HepG2 (cell line): ENCODE measurements around the gene PDP2. TPM values are rescaled to one million over a fixed set of nuclear protein-coding genes. Genes with fewer than 3 reads are reported as not detected.

Source experiments
- ADNP ChIP-seq: sonication (generic); formaldehyde crosslinking; IDR thresholded peaks from 2 replicates; pipeline ENCODE4 v1.4.0; 2020; ENCODE audit warnings: missing genetic modification reagents
- ATF1 ChIP-seq: IDR thresholded peaks from 2 replicates; pipeline ENCODE4 v1.6.1; 2016; ENCODE audit warnings: mild to moderate bottlenecking, control low read depth
- BORCS8-MEF2B ChIP-seq: sonication (generic); formaldehyde crosslinking; IDR thresholded peaks from 2 replicates; pipeline ENCODE4 v1.8.0; 2022; ENCODE audit warnings: mild to moderate bottlenecking, missing genetic modification reagents
- CBX2 ChIP-seq, 2 experiments: fragments of 200-600 bp in 1 of 2; sonication (generic); formaldehyde crosslinking in 1 of 2; IDR thresholded peaks; 2 replicates each; pipeline versions ENCODE4 v1.7.0 to v1.8.1; 2018 to 2022; ENCODE audit warnings: low read depth in 2 of 2, low read length in 1 of 2, mild to moderate bottlenecking in 1 of 2, missing genetic modification reagents in 1 of 2
- CHD4 ChIP-seq: fragments of 200-600 bp; sonication (generic); IDR thresholded peaks from 2 replicates; pipeline ENCODE4 v1.7.0; 2017; ENCODE audit warnings: mild to moderate bottlenecking, low read length, borderline replicate concordance
- ELF1 ChIP-seq: sonication (generic); formaldehyde crosslinking; IDR thresholded peaks from 2 replicates; pipeline ENCODE4 v1.4.0; 2020; ENCODE audit warnings: missing genetic modification reagents
- KLF12 ChIP-seq: sonication (generic); formaldehyde crosslinking; IDR thresholded peaks from 2 replicates; pipeline ENCODE4 v1.4.0; 2020; ENCODE audit warnings: missing genetic modification reagents, borderline replicate concordance
- KMT2A ChIP-seq: sonication (generic); formaldehyde crosslinking; IDR thresholded peaks from 2 replicates; pipeline ENCODE4 v1.4.0; 2020; ENCODE audit warnings: missing genetic modification reagents
- ONECUT2 ChIP-seq: sonication (generic); formaldehyde crosslinking; IDR thresholded peaks from 2 replicates; pipeline ENCODE4 v1.4.0; 2020; ENCODE audit warnings: missing genetic modification reagents
- PHF8 ChIP-seq: sonication (generic); formaldehyde crosslinking; IDR thresholded peaks from 2 replicates; pipeline ENCODE4 v1.5.0; 2020; ENCODE audit warnings: missing genetic modification reagents
- TAF1 ChIP-seq: sonication (generic); formaldehyde crosslinking; IDR thresholded peaks from 2 replicates; pipeline ENCODE4 v1.4.0; 2020; ENCODE audit warnings: missing genetic modification reagents
- ZBTB21 ChIP-seq: sonication (generic); formaldehyde crosslinking; IDR thresholded peaks from 2 replicates; pipeline ENCODE4 v1.4.0; 2020; ENCODE audit warnings: missing genetic modification reagents
- ZNF124 ChIP-seq: sonication (generic); formaldehyde crosslinking; IDR thresholded peaks from 2 replicates; pipeline ENCODE4 v1.4.0; 2020; ENCODE audit warnings: missing genetic modification reagents
- ZNF713 ChIP-seq: sonication (generic); formaldehyde crosslinking; IDR thresholded peaks from 2 replicates; pipeline ENCODE4 v1.4.0; 2020; ENCODE audit warnings: mild to moderate bottlenecking, missing genetic modification reagents
- polyA plus RNA-seq, 8 experiments: library from polyadenylated mRNA; depleted of rRNA in 3 of 8; stranded (reverse) in 7 of 8; unstranded in 1 of 8; fragments of >200 nt; fragmentation: Illumina TruSeq in 4 of 8; extraction: Trizol in 4 of 8; gene quantifications; 2 replicates each; pipeline versions ENCODE4 v1.2.1 to v1.2.3, GENCODE V29; 2011 to 2016; ENCODE audit warnings: low read depth in 4 of 8, missing spikeins in 1 of 8, mixed read lengths in 1 of 8; ENCODE audit not compliant: insufficient read depth in 1 of 8
- total RNA-seq, 5 experiments: library from RNA; depleted of rRNA; stranded (reverse); fragments of >200 nt; fragmentation: Illumina TruSeq; extraction: Trizol; gene quantifications; 2 replicates each; pipeline ENCODE4 v1.2.3, GENCODE V29; 2016; ENCODE audit warnings: low read depth in 1 of 5
- TF ChIP-seq, protein P1 (sequence below): sonication (generic); formaldehyde crosslinking; conservative IDR thresholded peaks from 2 replicates; pipeline ENCODE4 v1.8.0; 2022; ENCODE audit warnings: low read depth, missing genetic modification reagents
- TF ChIP-seq, protein P2 (sequence below): sonication (generic); formaldehyde crosslinking; conservative IDR thresholded peaks from 2 replicates; pipeline ENCODE4 v1.4.0; 2020; ENCODE audit warnings: missing genetic modification reagents
- TF ChIP-seq, protein P3 (sequence below): IDR thresholded peaks from 2 replicates; pipeline ENCODE4 v1.6.1; 2016; ENCODE audit warnings: mild to moderate bottlenecking, missing biosample characterization, missing genetic modification reagents
- TF ChIP-seq, protein P4 (sequence below): sonication (generic); formaldehyde crosslinking; conservative IDR thresholded peaks from 2 replicates; pipeline ENCODE4 v1.4.0; 2020; ENCODE audit warnings: mild to moderate bottlenecking, missing genetic modification reagents, moderate library complexity
- TF ChIP-seq, protein P5 (sequence below): sonication (generic); formaldehyde crosslinking; IDR thresholded peaks from 2 replicates; pipeline ENCODE4 v1.5.1; 2020; ENCODE audit warnings: mild to moderate bottlenecking, moderate library complexity, missing genetic modification reagents

Gene PDP2
- total and polyA plus RNA-seq, 2 of the 13 experiments (the other 11 are each of a cell fraction or from before 2014, with no cell fraction given): 12.8 to 15.8 TPM

DNA sequence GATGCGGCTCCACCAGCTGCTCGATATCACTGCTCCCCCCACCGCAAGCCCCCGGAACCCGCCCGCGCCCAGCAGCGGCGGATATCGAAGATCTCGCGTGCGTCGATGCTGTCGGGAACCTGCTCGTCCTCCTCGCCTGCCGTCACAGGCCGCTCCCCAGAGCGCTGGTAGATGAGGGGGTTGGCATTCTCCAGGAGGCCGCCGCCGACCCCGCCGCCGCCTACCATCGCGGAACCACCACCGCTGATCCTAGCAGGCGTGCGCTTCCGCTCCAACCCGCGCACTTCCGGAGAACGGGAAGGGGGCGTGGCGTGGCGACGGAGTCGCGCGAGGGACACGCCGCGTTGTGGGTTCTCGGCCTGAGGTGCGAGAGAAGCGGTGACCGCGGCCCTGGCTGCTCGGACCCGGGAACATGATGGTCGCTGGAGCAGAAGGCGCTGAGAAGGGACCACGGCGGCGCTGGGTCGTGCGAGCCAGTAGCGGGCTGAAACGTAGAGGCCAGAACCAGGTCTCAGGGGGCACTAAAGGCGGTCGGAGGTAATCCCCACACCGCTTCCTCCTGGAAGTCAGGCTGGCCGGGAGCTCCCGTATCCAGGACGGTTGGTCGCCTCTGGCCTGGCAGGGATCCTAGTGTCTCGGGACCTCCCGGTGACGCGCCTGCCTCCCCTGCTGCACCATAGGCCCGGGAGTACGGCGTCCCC, 54.0 kb downstream of the PDP2 start, which contains the start of gene CIAO2B (continued):
- TF ChIP-seq, protein P1, sequence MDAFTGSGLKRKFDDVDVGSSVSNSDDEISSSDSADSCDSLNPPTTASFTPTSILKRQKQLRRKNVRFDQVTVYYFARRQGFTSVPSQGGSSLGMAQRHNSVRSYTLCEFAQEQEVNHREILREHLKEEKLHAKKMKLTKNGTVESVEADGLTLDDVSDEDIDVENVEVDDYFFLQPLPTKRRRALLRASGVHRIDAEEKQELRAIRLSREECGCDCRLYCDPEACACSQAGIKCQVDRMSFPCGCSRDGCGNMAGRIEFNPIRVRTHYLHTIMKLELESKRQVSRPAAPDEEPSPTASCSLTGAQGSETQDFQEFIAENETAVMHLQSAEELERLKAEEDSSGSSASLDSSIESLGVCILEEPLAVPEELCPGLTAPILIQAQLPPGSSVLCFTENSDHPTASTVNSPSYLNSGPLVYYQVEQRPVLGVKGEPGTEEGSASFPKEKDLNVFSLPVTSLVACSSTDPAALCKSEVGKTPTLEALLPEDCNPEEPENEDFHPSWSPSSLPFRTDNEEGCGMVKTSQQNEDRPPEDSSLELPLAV: no peak
- TF ChIP-seq ZBTB21 (CRISPR knock-in tag): peak; percentile 37; the same call in 1 of the 2 replicates
- peak; percentile 39; the same call in 1 of the 2 replicates for TF ChIP-seq ONECUT2
- peak; percentile 99 for TF ChIP-seq PHF8 (CRISPR knock-in tag)
- TF ChIP-seq ZNF713 (CRISPR knock-in tag): no peak
- peak; percentile 99 for TF ChIP-seq ELF1 (CRISPR knock-in tag)
- no peak for TF ChIP-seq ATF1 (CRISPR knock-in tag)
- TF ChIP-seq ADNP: peak; percentile 85
- TF ChIP-seq, protein P2, sequence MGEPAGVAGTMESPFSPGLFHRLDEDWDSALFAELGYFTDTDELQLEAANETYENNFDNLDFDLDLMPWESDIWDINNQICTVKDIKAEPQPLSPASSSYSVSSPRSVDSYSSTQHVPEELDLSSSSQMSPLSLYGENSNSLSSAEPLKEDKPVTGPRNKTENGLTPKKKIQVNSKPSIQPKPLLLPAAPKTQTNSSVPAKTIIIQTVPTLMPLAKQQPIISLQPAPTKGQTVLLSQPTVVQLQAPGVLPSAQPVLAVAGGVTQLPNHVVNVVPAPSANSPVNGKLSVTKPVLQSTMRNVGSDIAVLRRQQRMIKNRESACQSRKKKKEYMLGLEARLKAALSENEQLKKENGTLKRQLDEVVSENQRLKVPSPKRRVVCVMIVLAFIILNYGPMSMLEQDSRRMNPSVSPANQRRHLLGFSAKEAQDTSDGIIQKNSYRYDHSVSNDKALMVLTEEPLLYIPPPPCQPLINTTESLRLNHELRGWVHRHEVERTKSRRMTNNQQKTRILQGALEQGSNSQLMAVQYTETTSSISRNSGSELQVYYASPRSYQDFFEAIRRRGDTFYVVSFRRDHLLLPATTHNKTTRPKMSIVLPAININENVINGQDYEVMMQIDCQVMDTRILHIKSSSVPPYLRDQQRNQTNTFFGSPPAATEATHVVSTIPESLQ: no peak
- TF ChIP-seq TAF1 (CRISPR knock-in tag): peak; percentile 97
- TF ChIP-seq BORCS8-MEF2B (CRISPR knock-in tag): peak; percentile 94
- TF ChIP-seq, protein P3, sequence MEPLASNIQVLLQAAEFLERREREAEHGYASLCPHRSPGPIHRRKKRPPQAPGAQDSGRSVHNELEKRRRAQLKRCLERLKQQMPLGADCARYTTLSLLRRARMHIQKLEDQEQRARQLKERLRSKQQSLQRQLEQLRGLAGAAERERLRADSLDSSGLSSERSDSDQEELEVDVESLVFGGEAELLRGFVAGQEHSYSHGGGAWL: peak; percentile 84
- peak; percentile 96 for TF ChIP-seq KLF12 (CRISPR knock-in tag)
- TF ChIP-seq, protein P4, sequence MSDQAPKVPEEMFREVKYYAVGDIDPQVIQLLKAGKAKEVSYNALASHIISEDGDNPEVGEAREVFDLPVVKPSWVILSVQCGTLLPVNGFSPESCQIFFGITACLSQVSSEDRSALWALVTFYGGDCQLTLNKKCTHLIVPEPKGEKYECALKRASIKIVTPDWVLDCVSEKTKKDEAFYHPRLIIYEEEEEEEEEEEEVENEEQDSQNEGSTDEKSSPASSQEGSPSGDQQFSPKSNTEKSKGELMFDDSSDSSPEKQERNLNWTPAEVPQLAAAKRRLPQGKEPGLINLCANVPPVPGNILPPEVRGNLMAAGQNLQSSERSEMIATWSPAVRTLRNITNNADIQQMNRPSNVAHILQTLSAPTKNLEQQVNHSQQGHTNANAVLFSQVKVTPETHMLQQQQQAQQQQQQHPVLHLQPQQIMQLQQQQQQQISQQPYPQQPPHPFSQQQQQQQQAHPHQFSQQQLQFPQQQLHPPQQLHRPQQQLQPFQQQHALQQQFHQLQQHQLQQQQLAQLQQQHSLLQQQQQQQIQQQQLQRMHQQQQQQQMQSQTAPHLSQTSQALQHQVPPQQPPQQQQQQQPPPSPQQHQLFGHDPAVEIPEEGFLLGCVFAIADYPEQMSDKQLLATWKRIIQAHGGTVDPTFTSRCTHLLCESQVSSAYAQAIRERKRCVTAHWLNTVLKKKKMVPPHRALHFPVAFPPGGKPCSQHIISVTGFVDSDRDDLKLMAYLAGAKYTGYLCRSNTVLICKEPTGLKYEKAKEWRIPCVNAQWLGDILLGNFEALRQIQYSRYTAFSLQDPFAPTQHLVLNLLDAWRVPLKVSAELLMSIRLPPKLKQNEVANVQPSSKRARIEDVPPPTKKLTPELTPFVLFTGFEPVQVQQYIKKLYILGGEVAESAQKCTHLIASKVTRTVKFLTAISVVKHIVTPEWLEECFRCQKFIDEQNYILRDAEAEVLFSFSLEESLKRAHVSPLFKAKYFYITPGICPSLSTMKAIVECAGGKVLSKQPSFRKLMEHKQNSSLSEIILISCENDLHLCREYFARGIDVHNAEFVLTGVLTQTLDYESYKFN (CRISPR knock-in tag): peak; percentile 54
- no peak for TF ChIP-seq CBX2 (IDR thresholded peaks at IDR 0.05; ENCODE audit: low read depth, low read length)
- no peak for TF ChIP-seq CBX2 (CRISPR knock-in tag; IDR thresholded peaks at IDR 0.05; ENCODE audit: low read depth)
- TF ChIP-seq, protein P5, sequence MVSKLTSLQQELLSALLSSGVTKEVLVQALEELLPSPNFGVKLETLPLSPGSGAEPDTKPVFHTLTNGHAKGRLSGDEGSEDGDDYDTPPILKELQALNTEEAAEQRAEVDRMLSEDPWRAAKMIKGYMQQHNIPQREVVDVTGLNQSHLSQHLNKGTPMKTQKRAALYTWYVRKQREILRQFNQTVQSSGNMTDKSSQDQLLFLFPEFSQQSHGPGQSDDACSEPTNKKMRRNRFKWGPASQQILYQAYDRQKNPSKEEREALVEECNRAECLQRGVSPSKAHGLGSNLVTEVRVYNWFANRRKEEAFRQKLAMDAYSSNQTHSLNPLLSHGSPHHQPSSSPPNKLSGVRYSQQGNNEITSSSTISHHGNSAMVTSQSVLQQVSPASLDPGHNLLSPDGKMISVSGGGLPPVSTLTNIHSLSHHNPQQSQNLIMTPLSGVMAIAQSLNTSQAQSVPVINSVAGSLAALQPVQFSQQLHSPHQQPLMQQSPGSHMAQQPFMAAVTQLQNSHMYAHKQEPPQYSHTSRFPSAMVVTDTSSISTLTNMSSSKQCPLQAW (CRISPR knock-in tag): peak; percentile 88
- TF ChIP-seq CHD4: no peak
- peak; percentile 68; the same call in 1 of the 2 replicates for TF ChIP-seq ZNF124 (CRISPR knock-in tag)
- TF ChIP-seq KMT2A (CRISPR knock-in tag): peak; percentile 97
